Activated naive CD4-positive, alpha-beta T cell treated with anti-CD3 and anti-CD28 coated beads, Interleukin-2, amount 50 U/mL, for 24 hours (primary cell): ENCODE data around the gene PAPPA2.

Experiments used
- H3K27ac Mint-ChIP-seq: one replicate; pipeline ENCODE4 v1.8.0; 2021; ENCODE audit warnings: mild to moderate bottlenecking, mixed read lengths
- H3K27me3 Mint-ChIP-seq: one replicate; pipeline ENCODE4 v1.8.0; 2021; ENCODE audit warnings: mixed read lengths
- H3K36me3 Mint-ChIP-seq: one replicate; pipeline ENCODE4 v1.8.0; 2021; ENCODE audit warnings: mixed read lengths
- H3K4me1 Mint-ChIP-seq: one replicate; pipeline ENCODE4 v1.8.0; 2021; ENCODE audit warnings: mixed read lengths
- H3K4me3 Mint-ChIP-seq: one replicate; pipeline ENCODE4 v1.8.0; 2021; ENCODE audit warnings: mild to moderate bottlenecking, mixed read lengths
- H3K9me3 Mint-ChIP-seq: one replicate; pipeline ENCODE4 v1.8.0; 2021; ENCODE audit warnings: mixed read lengths

Gene PAPPA2

DNA sequence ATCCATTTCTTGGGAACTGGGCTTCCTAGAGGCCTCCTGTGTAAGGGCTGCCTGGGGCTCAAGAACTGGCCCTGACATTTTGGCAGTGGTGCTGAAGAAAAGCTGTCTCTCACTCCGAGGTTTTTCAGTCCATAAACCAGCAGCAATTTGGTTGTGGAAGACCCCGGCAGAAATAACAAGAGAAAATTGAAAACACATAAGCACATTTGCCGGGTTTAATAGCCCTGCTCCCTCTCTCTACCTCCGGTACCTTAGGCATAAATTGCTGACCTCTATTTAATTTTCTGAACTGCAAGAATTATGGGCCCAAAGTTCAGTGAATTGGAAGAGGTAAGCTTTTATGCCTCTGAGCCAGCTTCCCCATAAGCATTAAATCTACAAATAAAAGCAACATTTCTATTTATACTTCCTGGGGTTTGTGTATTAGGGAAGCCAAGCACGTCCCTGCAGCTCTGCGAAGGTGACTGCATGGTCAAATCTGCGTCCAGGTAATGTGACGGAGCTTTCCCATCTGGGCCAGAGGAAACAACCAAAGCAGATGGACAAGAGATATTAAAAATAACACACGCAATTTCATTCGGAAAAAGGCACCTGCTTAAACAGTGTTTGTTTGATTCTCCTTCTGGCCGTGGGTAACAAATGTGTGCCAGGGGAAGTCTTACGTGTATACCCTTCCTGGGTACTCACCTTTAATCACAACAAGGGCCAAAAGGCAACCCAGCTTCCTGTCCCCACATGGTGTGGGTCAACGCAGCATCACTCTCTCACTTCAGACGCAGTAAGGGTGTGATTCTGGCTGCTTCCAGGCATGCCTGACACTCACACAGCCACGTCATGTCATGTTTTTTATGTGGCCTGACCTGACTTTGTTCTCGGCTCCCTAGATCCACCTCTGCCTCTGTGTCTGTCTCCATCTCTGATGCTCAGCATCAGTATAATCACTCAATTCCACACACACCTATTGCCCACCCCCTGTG, 69.2 kb downstream of the PAPPA2 start:
- Mint-ChIP-seq H3K9me3 (peaks cover 11% of the 10 kb centered on the region), H3K27me3 (no peaks in the 10 kb centered on the region), H3K4me1 (no peaks in the 10 kb centered on the region), H3K36me3 (no peaks in the 10 kb centered on the region), H3K4me3 (no peak overlapping the region), H3K27ac (no peak overlapping the region)

DNA sequence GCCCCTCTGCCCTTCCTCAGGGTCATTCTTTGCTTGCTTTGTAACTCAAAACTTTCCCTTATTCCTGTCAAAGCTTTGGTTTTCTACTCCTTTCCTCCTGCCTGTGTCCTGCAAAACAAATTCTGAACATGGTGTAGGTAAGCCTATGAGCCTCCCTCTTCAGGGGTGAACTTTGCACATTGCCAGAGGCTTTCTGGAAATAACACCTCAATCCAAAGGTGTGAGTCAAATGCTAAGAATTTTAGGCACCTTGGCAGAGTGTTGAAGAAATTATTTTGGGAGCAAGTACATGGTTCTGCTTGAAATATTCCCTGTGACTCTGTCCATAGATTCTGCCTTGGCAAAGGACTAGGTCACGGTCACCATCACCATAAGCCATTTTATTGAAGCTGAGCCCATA, 70.0 kb downstream of the PAPPA2 start:
- peaks cover 11% of the 10 kb centered on the region for H3K9me3 Mint-ChIP-seq
- H3K4me1 Mint-ChIP-seq, result no peaks in the 10 kb centered on the region
- H3K27ac Mint-ChIP-seq, result no peak overlapping the region
- H3K27me3 Mint-ChIP-seq, result no peaks in the 10 kb centered on the region
- no peak overlapping the region for H3K4me3 Mint-ChIP-seq
- no peaks in the 10 kb centered on the region for H3K36me3 Mint-ChIP-seq

DNA sequence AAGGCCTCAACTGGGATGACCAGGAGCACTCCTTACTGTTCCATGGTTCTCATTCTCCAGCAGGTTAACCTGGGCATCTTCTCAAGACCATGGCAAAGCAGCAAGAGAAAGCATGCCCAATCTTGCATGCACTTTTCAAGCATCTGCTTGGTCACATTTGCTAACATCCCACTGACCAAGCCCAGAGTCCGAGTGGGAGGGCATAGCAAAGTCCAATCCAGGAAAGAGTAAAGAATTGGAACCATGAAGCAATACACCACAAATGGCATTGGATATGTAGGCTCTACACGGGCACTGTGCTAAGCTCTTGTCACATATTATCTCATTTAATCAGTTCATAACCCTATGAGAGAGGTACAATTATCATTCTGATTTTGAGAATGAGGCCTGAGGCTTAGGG, 73.6 kb downstream of the PAPPA2 start:
- Mint-ChIP-seq H3K4me3 (no peak overlapping the region), H3K4me1 (no peaks in the 10 kb centered on the region), H3K36me3 (no peaks in the 10 kb centered on the region), H3K9me3 (peaks cover 16% of the 10 kb centered on the region), H3K27me3 (no peaks in the 10 kb centered on the region), H3K27ac (no peak overlapping the region)

DNA sequence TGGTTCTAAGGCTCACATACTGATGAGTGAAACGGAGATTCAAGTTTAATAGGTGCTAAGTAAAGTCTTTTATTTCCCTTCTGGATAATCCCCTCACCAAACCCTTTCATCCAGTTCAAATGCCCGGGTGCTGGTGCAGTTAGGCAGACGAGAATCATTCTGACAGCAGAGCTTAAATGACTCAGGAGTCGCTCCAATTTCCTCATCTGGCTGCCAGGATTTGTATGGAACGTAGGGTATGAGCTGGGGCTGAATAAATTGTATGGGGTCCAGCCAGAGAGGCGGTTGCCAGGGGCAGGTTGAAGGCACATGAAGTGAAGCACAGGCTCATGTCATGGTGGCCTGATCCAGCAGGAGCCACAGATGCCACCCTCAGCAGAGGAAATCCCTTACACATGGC, 76.0 kb downstream of the PAPPA2 start:
- Mint-ChIP-seq H3K9me3 (peaks cover 23% of the 10 kb centered on the region), H3K4me3 (no peak overlapping the region), H3K27ac (no peak overlapping the region), H3K36me3 (no peaks in the 10 kb centered on the region), H3K4me1 (no peaks in the 10 kb centered on the region), H3K27me3 (no peaks in the 10 kb centered on the region)

DNA sequence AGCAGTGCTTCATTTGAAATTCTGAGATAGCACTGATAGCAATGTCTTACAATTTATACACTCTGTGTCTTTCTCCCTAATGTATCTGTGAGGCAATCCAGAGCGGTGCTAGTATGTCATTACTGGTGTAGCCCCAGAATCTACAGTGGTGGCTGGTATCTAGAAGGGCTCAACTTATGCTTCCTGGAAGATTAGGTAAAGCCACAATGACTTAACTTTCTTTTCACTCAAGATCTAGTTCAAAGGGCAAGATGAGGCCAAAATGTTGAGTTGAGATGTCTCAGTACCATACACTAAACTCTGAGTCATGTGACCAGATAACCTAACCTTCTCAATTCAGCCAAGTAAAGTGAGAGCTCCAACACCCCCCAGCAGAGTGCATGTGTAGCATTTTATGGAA, 77.5 kb downstream of the PAPPA2 start:
- no peak overlapping the region for H3K4me3 Mint-ChIP-seq
- peaks cover 12% of the 10 kb centered on the region for H3K9me3 Mint-ChIP-seq
- no peaks in the 10 kb centered on the region for H3K36me3 Mint-ChIP-seq
- H3K4me1 Mint-ChIP-seq, result no peaks in the 10 kb centered on the region
- H3K27me3 Mint-ChIP-seq, result no peaks in the 10 kb centered on the region
- H3K27ac Mint-ChIP-seq, result no peak overlapping the region

DNA sequence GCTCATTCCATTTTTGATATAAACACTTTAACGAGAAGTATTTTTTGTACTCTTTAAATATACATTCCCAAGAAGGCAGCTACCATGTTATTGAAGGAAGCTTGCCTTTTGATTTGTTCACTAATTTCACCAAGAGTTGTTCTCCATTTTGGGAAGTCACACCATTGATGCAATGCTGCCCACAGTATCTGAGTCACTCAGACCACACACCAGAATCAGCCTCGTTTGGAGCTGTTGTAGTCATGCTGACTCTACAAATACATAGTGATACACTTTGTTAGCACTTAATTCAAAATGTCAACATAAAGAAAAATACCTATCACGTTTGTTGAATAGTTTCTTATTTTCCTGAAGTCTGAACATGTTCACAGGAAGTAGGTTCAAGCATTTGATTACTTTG, 78.7 kb downstream of the PAPPA2 start:
- Mint-ChIP-seq H3K4me3 (no peak overlapping the region), H3K27me3 (no peaks in the 10 kb centered on the region), H3K4me1 (no peaks in the 10 kb centered on the region), H3K9me3 (peaks cover 12% of the 10 kb centered on the region), H3K36me3 (no peaks in the 10 kb centered on the region), H3K27ac (no peak overlapping the region)

DNA sequence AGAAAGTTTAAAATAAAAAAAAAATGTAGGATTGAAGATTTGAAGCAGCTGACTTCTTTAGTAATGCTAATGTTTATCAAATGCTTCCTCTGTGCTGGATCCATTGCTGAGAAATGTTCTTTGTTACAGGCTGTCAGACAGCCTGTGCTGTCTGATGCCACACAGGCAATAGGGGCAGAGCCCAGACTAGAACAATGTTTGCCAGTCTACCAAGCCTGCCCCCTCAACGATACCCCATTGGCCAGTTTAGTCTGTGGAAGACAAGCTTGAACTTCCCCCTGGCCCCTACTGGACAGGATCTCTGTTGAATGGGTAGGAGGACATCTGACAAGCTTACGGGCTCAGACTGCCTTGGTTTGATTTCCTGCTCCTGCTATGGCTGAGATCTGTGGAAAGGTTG, 79.4 kb downstream of the PAPPA2 start:
- H3K27ac Mint-ChIP-seq, result no peak overlapping the region
- peaks cover 12% of the 10 kb centered on the region for H3K9me3 Mint-ChIP-seq
- no peaks in the 10 kb centered on the region for H3K27me3 Mint-ChIP-seq

DNA sequence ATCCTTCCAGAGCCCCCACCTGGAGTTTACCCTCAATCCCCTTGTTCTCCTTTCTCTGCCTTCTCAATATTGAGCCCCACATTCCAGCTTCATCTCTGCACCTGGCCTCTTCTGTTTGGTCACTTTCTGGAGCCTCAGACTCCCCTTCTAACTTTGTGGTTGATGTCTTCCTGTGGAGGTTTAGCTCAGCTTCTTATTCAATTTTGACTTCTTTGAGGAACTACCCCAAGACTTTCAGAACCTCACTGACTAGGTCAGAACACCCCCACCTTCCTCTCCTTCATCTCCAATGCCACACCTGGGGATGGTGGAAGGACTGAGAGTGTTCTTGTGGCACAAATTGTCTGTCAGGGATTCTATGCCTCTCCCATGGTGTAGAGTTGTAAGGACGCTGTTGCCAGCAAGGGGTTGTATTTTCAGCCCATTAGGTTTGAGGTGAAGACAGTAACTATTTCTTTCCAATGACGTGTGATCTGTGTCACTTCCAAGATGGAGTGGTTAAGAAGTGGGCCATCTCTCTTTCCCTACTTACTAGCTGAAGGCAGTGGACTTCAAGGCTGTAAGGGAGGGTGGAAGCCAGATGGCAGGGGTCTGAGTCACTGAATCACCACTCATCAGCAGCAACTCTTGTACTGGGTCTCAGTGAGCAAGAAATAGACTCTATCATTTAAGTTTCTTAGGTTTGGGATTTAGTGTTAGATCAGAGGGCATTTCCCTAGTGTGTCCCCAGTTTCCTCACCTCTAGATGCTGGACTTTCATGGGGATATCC, 80.6 kb downstream of the PAPPA2 start:
- Mint-ChIP-seq H3K27ac (no peak overlapping the region), H3K4me3 (no peak overlapping the region), H3K9me3 (peaks cover 12% of the 10 kb centered on the region), H3K36me3 (no peaks in the 10 kb centered on the region), H3K27me3 (no peaks in the 10 kb centered on the region), H3K4me1 (no peaks in the 10 kb centered on the region)

More for the DNA sequence above, 79.4 kb downstream of the PAPPA2 start:
- no peak overlapping the region for H3K4me3 Mint-ChIP-seq
- no peaks in the 10 kb centered on the region for H3K36me3 Mint-ChIP-seq
- H3K4me1 Mint-ChIP-seq, result no peaks in the 10 kb centered on the region

DNA sequence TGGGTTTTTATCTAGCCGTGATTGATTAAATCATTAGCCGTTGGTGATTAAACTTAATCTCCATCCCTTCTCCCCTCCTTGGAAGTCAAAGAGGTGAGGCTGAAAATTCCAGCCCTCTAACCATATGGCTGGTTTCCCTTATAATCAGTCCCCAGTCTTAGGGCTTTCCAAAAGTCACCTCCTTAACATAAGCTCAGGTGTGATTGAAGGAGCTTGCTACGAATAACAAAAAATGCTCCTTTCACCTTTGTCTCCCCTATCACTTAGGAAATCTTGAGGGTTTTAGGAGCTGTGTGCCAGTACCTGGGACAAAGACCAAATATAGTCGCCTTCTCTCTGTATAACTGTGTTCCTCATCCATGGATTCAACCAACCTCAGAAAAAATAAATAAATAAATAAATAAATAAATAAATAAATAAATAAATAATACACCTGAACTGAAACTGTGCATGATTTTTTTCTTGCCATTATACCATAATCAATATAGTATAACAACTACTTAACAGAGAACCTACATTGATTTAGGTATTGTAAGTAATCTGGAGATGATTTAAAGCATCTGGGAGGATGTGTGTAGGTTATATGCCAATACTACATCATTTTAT, 82.2 kb downstream of the PAPPA2 start:
- Mint-ChIP-seq H3K27me3 (no peaks in the 10 kb centered on the region), H3K4me1 (no peaks in the 10 kb centered on the region), H3K4me3 (no peak overlapping the region), H3K27ac (no peak overlapping the region), H3K9me3 (peaks cover 12% of the 10 kb centered on the region), H3K36me3 (no peaks in the 10 kb centered on the region)

DNA sequence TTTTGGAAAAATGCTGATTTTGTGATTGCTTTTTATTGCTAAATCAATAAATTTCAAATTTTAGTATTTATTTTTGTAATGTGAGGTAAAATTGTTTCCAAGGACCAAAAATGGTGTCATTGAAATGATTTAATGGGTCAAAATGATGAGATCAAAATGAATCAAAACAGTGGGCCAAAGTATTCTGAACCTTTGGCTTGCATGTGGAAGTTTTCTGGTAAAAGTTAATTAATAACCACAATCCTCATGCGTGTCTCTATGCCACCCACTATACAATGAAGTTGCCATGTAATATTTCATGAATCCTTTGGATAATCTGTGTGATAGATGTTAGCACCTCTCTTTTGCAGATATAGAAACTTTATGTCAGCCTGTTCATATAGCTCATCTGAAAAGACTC, 83.8 kb downstream of the PAPPA2 start:
- peaks cover 7% of the 10 kb centered on the region for H3K27me3 Mint-ChIP-seq

DNA sequence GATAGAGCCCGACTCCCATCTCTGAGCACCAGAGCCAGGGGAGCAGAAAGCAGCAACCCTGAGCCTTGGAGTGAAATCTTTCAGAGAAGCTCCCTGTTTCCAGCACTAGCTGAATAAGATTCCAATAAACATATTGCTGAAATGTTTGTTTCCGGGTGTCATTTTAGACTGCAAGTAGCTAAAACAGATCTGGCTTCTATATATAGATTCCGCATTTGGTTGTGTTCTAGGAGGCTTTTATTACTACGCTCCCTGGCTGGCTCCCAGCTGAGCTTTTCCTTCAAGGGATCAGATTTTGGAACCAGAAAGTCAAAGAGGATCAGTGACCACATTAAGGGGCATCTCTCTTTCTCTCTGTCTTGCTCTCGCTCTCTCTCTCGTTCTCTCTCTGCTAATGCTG, 88.2 kb downstream of the PAPPA2 start:
- peaks cover 2% of the 10 kb centered on the region for H3K36me3 Mint-ChIP-seq
- H3K27me3 Mint-ChIP-seq, result peaks cover 21% of the 10 kb centered on the region
- no peaks in the 10 kb centered on the region for H3K4me1 Mint-ChIP-seq
- peaks cover 5% of the 10 kb centered on the region for H3K9me3 Mint-ChIP-seq
- no peak overlapping the region for H3K27ac Mint-ChIP-seq
- H3K4me3 Mint-ChIP-seq, result no peak overlapping the region

More for the DNA sequence above, 83.8 kb downstream of the PAPPA2 start:
- H3K9me3 Mint-ChIP-seq, result peaks cover 10% of the 10 kb centered on the region
- H3K4me3 Mint-ChIP-seq, result no peak overlapping the region
- no peaks in the 10 kb centered on the region for H3K4me1 Mint-ChIP-seq
- H3K27ac Mint-ChIP-seq, result no peak overlapping the region
- H3K36me3 Mint-ChIP-seq, result no peaks in the 10 kb centered on the region

DNA sequence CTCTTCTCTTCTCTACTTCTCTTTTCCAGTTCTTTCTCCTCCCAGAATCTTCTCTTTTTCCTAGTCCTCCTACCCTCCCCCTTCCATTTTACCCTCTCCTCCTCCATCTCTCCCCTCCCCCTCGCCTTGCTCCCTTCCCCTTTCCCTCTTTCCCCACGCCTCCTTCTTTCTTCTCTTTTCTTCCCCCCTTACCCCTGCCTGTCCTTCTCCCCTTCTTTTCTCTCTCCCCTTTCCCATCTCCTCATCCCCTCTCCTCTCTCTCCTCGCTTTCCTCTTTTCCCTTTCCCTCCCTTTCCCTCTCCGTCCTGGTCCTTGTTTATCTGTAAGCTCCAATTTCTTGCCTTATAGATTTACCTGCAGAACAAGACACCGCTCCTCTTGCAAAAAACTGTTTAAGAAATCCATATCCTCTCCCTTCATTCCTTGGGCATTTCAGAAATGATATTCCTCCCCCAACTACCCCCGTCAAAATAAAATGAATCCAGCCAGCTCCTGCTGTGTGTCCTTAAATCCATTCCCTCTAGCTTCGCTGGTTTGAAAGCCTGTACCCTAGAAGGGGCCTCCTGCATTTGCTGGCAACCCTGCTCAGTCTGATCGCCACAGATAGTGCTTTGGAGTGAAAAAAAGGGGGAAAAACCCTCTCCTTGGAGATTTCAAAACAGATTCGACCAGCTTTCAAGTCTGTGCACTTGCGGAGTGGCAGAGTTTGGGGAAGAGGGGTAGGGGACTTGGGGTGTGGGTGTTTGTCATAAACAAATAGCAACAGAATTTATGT, 89.4 kb downstream of the PAPPA2 start:
- H3K27me3 Mint-ChIP-seq, result peaks cover 24% of the 10 kb centered on the region
- peaks cover 5% of the 10 kb centered on the region for H3K9me3 Mint-ChIP-seq
- H3K4me3 Mint-ChIP-seq, result no peak overlapping the region
- H3K36me3 Mint-ChIP-seq, result peaks cover 2% of the 10 kb centered on the region
- no peak overlapping the region for H3K27ac Mint-ChIP-seq
- H3K4me1 Mint-ChIP-seq, result no peaks in the 10 kb centered on the region

DNA sequence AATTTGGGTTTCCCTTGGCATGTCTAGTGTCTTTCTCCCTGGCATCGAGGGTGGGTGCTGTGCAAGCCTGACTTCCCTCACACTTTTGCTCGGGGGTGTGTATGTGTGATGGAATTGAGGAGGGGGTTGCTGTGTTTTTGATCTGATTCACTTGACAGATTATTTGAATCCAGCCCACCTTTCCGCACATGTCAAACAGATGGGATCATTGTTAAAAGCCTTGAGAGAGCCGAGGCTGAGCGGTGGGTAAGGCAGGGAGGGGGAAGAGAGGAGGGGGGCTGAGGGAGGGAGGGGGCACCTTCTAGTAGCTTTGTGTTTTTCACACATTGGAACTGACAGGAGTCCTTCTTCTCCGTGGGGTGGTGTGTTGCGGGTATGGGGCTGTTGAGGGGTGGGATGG, 90.0 kb downstream of the PAPPA2 start:
- H3K27ac Mint-ChIP-seq, result no peak overlapping the region
- H3K4me1 Mint-ChIP-seq, result no peaks in the 10 kb centered on the region
- H3K27me3 Mint-ChIP-seq, result peaks cover 24% of the 10 kb centered on the region
- H3K9me3 Mint-ChIP-seq, result peaks cover 5% of the 10 kb centered on the region
- H3K36me3 Mint-ChIP-seq, result peaks cover 2% of the 10 kb centered on the region
- H3K4me3 Mint-ChIP-seq, result no peak overlapping the region

DNA sequence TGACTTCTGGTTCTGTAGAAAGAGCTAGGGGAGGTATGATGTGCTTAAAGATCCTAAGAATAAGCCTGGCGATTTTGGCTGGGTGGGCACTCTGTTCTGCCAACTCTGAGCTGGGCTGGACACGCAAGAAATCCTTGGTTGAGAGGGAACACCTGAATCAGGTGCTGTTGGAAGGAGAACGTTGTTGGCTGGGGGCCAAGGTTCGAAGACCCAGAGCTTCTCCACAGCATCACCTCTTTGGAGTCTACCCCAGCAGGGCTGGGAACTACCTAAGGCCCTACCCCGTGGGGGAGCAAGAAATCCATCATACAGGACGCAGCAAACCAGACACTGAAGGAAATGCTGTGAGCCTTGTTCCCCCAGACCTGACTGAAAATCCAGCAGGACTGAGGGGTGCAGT, 93.3 kb downstream of the PAPPA2 start:
- Mint-ChIP-seq H3K4me3 (no peak overlapping the region), H3K4me1 (no peaks in the 10 kb centered on the region), H3K9me3 (no peaks in the 10 kb centered on the region), H3K27me3 (peaks cover 22% of the 10 kb centered on the region), H3K36me3 (peaks cover 2% of the 10 kb centered on the region), H3K27ac (no peak overlapping the region)

DNA sequence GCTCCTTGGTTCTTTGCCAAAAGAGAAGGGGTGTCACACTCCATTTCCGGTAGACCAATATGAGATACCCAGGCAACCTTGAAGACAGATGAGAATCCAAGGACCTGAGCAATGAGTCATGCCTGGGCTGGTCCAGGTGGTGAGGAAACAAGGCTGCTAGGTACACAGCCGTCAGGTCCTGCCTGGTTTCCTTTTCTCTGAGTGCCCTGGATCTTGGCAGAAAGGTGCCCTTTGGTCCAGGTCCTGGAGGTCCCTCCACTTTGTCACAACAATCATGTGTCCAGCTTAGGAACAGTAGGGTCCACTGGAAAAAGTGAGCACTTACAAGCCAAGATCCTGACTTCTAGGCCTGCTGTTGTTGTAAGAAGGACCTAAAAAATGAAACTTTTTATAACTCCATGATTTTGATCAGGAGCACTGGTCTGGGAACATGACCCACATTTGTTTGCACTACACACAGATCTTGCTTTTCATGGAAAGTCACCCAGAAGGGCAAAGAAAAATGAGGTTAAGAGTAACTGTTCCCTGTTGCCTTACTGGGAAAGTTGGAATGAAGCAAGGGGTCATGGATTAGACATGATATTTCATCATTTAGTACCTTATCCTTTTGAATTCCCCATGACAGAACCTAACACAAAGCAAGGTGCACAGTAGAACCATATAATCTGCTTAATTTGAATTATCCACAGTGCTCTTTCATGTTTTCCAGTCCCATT, 94.7 kb downstream of the PAPPA2 start:
- no peaks in the 10 kb centered on the region for H3K9me3 Mint-ChIP-seq
- peaks cover 10% of the 10 kb centered on the region for H3K27me3 Mint-ChIP-seq
- no peaks in the 10 kb centered on the region for H3K4me1 Mint-ChIP-seq
- no peak overlapping the region for H3K4me3 Mint-ChIP-seq
- no peak overlapping the region for H3K27ac Mint-ChIP-seq
- peaks cover 2% of the 10 kb centered on the region for H3K36me3 Mint-ChIP-seq
